M059J (cell line): Measurements from ENCODE around the gene RAD51B. TPM values are rescaled to one million over a fixed set of nuclear protein-coding genes. Genes with fewer than 3 reads are reported as not detected.

Experiments used
- DNase-seq: peaks from one replicate; pipeline ENCODE4 v3.0.0-alpha.2; 2012; ENCODE audit warnings: low read depth
- total RNA-seq: library from RNA; depleted of rRNA; stranded (reverse); fragments of >200 nt; shearing (Covaris generic); gene quantifications from 2 replicates; pipeline ENCODE4 v1.2.3, GENCODE V29; 2014

The RAD51B gene
- total RNA-seq, 1 experiment from 2014 or later: 19.0 TPM

- no peak for DNase-seq
Measured at GRCh38 chr14:68328509-68328908, 508.9 kb downstream of the RAD51B start.

GRCh38 chr14:68331426-68331825 lies 511.8 kb downstream of the RAD51B start:
- no peak for DNase-seq

- no peak for DNase-seq
Measured at GRCh38 chr14:68331991-68332390, 512.4 kb downstream of the RAD51B start.

- DNase-seq: no peak
Measured at GRCh38 chr14:68333262-68333661, 513.7 kb downstream of the RAD51B start.

- no peak for DNase-seq
Measured at GRCh38 chr14:68335312-68335711, 515.7 kb downstream of the RAD51B start.

GRCh38 chr14:68336165-68336564 lies 516.6 kb downstream of the RAD51B start:
- DNase-seq: no peak

GRCh38 chr14:68337279-68337678 lies 517.7 kb downstream of the RAD51B start:
- DNase-seq: no peak

GRCh38 chr14:68340262-68340661 lies 520.7 kb downstream of the RAD51B start:
- no peak for DNase-seq

GRCh38 chr14:68341411-68342212 lies 522.0 kb downstream of the RAD51B start:
- DNase-seq: no peak

GRCh38 chr14:68342216-68342763 lies 522.7 kb downstream of the RAD51B start:
- no peak for DNase-seq

- DNase-seq: no peak
Measured at GRCh38 chr14:68343534-68344118, 524.0 kb downstream of the RAD51B start.

- DNase-seq: peak; percentile 47
Measured at GRCh38 chr14:68345738-68346137, 526.2 kb downstream of the RAD51B start.

GRCh38 chr14:68346556-68347343 lies 527.2 kb downstream of the RAD51B start:
- no peak for DNase-seq

GRCh38 chr14:68349900-68350629 lies 530.5 kb downstream of the RAD51B start:
- DNase-seq: no peak

- no peak for DNase-seq
Measured at GRCh38 chr14:68355415-68355814, 535.8 kb downstream of the RAD51B start.

- DNase-seq: no peak
Measured at GRCh38 chr14:68357777-68358176, 538.2 kb downstream of the RAD51B start.

GRCh38 chr14:68358500-68358899 lies 538.9 kb downstream of the RAD51B start:
- DNase-seq: no peak

- DNase-seq: no peak
Measured at GRCh38 chr14:68359022-68359836, 539.6 kb downstream of the RAD51B start.

- no peak for DNase-seq
Measured at GRCh38 chr14:68359837-68360552, 540.4 kb downstream of the RAD51B start.

- peak; percentile 90 for DNase-seq
Measured at GRCh38 chr14:68361231-68361630, 541.7 kb downstream of the RAD51B start.
